MM.1S (cell line): ENCODE results near the gene TAF9.

ENCODE experiments used
- DNase-seq: peaks from one replicate; pipeline ENCODE4 v3.0.0-alpha.2; 2015
- H2AFZ ChIP-seq: fragments of 300-600 bp; sonication (generic); 2 replicates; pipeline ENCODE4 v1.6.0; 2016; ENCODE audit warnings: antibody characterized with exemption, low read length
- H3F3A ChIP-seq: fragments of 300-600 bp; sonication (generic); 2 replicates; pipeline ENCODE4 v1.6.1; 2016; ENCODE audit warnings: mild to moderate bottlenecking, antibody characterized with exemption, low read length, moderate library complexity, mixed read lengths; ENCODE audit not compliant: insufficient read depth
- H3K27ac ChIP-seq: fragments of 300-600 bp; sonication (generic); 2 replicates; pipeline ENCODE4 v1.5.1; 2016; ENCODE audit warnings: mild to moderate bottlenecking, low read length
- H3K27me3 ChIP-seq: fragments of 300-600 bp; sonication (generic); replicated peaks from 2 replicates; pipeline ENCODE4 v1.6.0; 2016; ENCODE audit warnings: low read length; ENCODE audit not compliant: insufficient read depth
- H3K36me3 ChIP-seq: fragments of 300-600 bp; sonication (generic); replicated peaks from 2 replicates; pipeline ENCODE4 v1.6.1; 2016; ENCODE audit warnings: mild to moderate bottlenecking, low read length, mixed read lengths; ENCODE audit not compliant: insufficient read depth
- H3K4me1 ChIP-seq: fragments of 300-600 bp; sonication (generic); 2 replicates; pipeline ENCODE4 v1.6.1; 2016; ENCODE audit warnings: low read length, mixed read lengths
- H3K4me2 ChIP-seq: fragments of 300-600 bp; sonication (generic); 2 replicates; pipeline ENCODE4 v1.6.0; 2016; ENCODE audit warnings: low read depth, low read length
- H3K4me3 ChIP-seq: fragments of 300-600 bp; sonication (generic); 2 replicates; pipeline ENCODE4 v1.5.1; 2016; ENCODE audit warnings: low read length, mixed read lengths
- H3K79me2 ChIP-seq: fragments of 300-600 bp; sonication (generic); 2 replicates; pipeline ENCODE4 v1.6.1; 2016; ENCODE audit warnings: mixed run types, low read length, mixed read lengths
- H3K9ac ChIP-seq: fragments of 300-600 bp; sonication (generic); 2 replicates; pipeline ENCODE4 v1.6.1; 2016; ENCODE audit warnings: low read length, mixed read lengths
- H3K9me2 ChIP-seq: fragments of 300-600 bp; sonication (generic); replicated peaks from 2 replicates; pipeline ENCODE4 v1.6.1; 2016; ENCODE audit warnings: mild to moderate bottlenecking, low read length, mixed read lengths; ENCODE audit not compliant: insufficient read depth
- H3K9me3 ChIP-seq: fragments of 300-600 bp; sonication (generic); replicated peaks from 2 replicates; pipeline ENCODE4 v1.6.1; 2016; ENCODE audit warnings: mild to moderate bottlenecking, low read length, mixed read lengths; ENCODE audit not compliant: insufficient read depth
- H4K20me1 ChIP-seq: fragments of 300-600 bp; sonication (generic); 2 replicates; pipeline ENCODE4 v1.6.1; 2016; ENCODE audit warnings: mild to moderate bottlenecking, low read length, moderate library complexity, mixed read lengths; ENCODE audit not compliant: insufficient read depth
- CTCF ChIP-seq: fragments of 300-600 bp; sonication (generic); IDR thresholded peaks from 2 replicates; pipeline ENCODE4 v1.5.1; 2016; ENCODE audit warnings: antibody characterized with exemption, low read length, mixed read lengths
- EZH2 ChIP-seq: fragments of 300-600 bp; sonication (generic); optimal IDR thresholded peaks from 2 replicates; pipeline ENCODE3; 2017; ENCODE audit warnings: low read depth, mild to moderate bottlenecking, antibody characterized with exemption, low read length, mixed read lengths
- EZH2phosphoT487 ChIP-seq: fragments of 300-600 bp; sonication (generic); IDR thresholded peaks from 2 replicates; pipeline ENCODE4 v1.6.1; 2018; ENCODE audit warnings: antibody characterized with exemption, low read length

Gene TAF9

GRCh38 chr5:69331528-69332445, 37.5 kb downstream of the TAF9 start:
- Histone ChIP-seq H3F3A (peaks cover 10% of the 10 kb centered on the region; the same call in 1 of the 2 replicates), H3K27me3 (no peaks in the 10 kb centered on the region), H3K4me2 (peak overlapping the region; percentile 76), H3K79me2 (0 out of 2 replicates have a peak, but pooled peaks cover 7% of the 10 kb centered on the region), H4K20me1 (no peaks in the 10 kb centered on the region), H3K9me3 (no peaks in the 10 kb centered on the region), H3K4me3 (peak overlapping the region; percentile 81), H3K27ac (peak overlapping the region; percentile 44; the same call in 1 of the 2 replicates), H2AFZ (peak overlapping the region; percentile 93), H3K9me2 (no peaks in the 10 kb centered on the region), H3K4me1 (0 out of 2 replicates have a peak, but pooled peaks cover 5% of the 10 kb centered on the region), H3K9ac (peak overlapping the region; percentile 76), H3K36me3 (no peaks in the 10 kb centered on the region)
- peak; percentile 31 for DNase-seq
- no peak for TF ChIP-seq EZH2
- TF ChIP-seq EZH2phosphoT487, result no peak
- TF ChIP-seq CTCF, result no peak

GRCh38 chr5:69329905-69330489, 39.3 kb downstream of the TAF9 start:
- DNase-seq, result no peak
- Histone ChIP-seq H3K27me3 (no peaks in the 10 kb centered on the region), H4K20me1 (no peaks in the 10 kb centered on the region), H3K36me3 (no peaks in the 10 kb centered on the region), H3K9me2 (no peaks in the 10 kb centered on the region), H3K27ac (no peak overlapping the region), H3K9me3 (no peaks in the 10 kb centered on the region), H3F3A (peaks cover 10% of the 10 kb centered on the region; the same call in 1 of the 2 replicates), H3K4me1 (0 out of 2 replicates have a peak, but pooled peaks cover 5% of the 10 kb centered on the region), H3K4me3 (no peak overlapping the region), H3K4me2 (no peak overlapping the region), H3K9ac (no peak overlapping the region), H3K79me2 (0 out of 2 replicates have a peak, but pooled peaks cover 7% of the 10 kb centered on the region), H2AFZ (no peak overlapping the region)
- no peak for TF ChIP-seq EZH2phosphoT487
- no peak for TF ChIP-seq EZH2
- TF ChIP-seq CTCF, result no peak

- no peak overlapping the region for H3K4me2 ChIP-seq
- no peak overlapping the region for H3K4me3 ChIP-seq
- no peaks in the 10 kb centered on the region for H3K27me3 ChIP-seq
- H3K36me3 ChIP-seq, result no peaks in the 10 kb centered on the region
- no peak overlapping the region for H2AFZ ChIP-seq
- H3K9me3 ChIP-seq, result no peaks in the 10 kb centered on the region
- H3K4me1 ChIP-seq, result no peaks in the 10 kb centered on the region
- TF ChIP-seq EZH2phosphoT487 (no peak), EZH2 (no peak), CTCF (no peak)
- no peak for DNase-seq
- H3F3A ChIP-seq, result no peaks in the 10 kb centered on the region
- no peak overlapping the region for H3K9ac ChIP-seq
- H3K79me2 ChIP-seq, result no peaks in the 10 kb centered on the region
- H3K9me2 ChIP-seq, result no peaks in the 10 kb centered on the region
- H3K27ac ChIP-seq, result no peak overlapping the region
- H4K20me1 ChIP-seq, result no peaks in the 10 kb centered on the region
These were observed 43.0 kb downstream of the TAF9 start for GRCh38 chr5:69326365-69326764.
